GM10266 (cell line): Measurements from ENCODE around the gene NPR1.

Experiments
- DNase-seq: peaks from one replicate; pipeline ENCODE4 v3.0.0; 2012; ENCODE audit errors: extremely low spot score
- CTCF ChIP-seq: IDR thresholded peaks from 2 replicates; pipeline ENCODE4 v1.5.1; 2012; ENCODE audit warnings: mild to moderate bottlenecking, low read depth; ENCODE audit not compliant: control insufficient read depth, insufficient read depth; ENCODE audit errors: missing control alignments

The NPR1 gene

DNA sequence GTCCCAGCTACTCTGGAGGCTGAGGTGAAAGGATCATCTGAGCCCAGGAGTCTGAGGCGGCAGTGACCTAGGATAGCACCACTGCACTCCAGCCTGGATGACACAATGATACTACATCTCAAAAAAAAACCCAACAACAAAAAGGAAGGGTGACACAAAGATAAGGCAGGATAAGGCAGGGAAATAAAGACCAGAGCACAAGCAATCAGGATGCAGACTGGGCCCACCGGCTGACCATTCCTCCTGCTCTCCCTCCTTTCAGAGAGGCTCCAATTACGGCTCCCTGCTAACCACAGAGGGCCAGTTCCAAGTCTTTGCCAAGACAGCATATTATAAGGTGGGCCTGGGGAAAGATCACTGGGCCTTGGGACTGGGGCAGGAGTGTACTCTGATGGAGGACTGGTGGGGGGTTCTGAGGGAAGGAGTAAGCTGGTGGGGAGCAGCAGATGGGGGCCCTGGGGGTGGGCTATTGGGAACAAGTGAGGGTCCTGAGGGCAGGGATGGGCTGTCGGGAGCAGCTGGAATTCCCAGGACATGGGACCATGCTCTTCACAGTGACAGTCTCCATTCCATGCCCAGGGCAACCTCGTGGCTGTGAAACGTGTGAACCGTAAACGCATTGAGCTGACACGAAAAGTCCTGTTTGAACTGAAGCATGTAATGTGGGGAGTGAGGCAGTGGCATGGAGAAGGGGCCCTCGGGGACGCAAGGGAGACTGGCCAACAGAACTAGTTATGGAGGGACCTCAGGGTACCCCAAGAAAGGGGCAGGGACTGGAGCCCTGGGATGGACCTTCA, 7.3 kb downstream of the NPR1 start:
- DNase-seq: no peak
- TF ChIP-seq CTCF: no peak

GRCh38 chr1:153687346-153688125, 9.0 kb downstream of the NPR1 start:
- DNase-seq: no peak
- no peak for TF ChIP-seq CTCF

DNA sequence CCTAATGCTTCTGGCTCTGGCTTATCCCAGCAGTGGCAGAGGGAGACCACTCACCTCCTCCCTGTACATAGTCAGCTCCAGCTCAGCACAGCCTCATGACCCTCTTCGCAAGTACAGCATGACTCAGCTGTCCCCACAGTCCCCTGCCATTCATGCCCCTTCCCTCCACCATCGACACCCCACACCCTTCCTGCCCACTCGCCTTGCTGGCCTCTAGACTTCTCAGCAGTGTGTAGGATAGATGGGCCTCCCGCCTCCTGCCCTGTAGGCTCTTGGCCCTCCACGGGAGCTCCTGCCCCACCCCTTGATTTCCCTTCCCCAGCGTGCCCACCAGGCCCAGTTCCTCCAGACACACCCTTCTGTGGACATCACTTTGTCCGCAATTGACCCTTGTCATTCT, 9.8 kb downstream of the NPR1 start:
- DNase-seq: no peak
- TF ChIP-seq CTCF: no peak

DNA sequence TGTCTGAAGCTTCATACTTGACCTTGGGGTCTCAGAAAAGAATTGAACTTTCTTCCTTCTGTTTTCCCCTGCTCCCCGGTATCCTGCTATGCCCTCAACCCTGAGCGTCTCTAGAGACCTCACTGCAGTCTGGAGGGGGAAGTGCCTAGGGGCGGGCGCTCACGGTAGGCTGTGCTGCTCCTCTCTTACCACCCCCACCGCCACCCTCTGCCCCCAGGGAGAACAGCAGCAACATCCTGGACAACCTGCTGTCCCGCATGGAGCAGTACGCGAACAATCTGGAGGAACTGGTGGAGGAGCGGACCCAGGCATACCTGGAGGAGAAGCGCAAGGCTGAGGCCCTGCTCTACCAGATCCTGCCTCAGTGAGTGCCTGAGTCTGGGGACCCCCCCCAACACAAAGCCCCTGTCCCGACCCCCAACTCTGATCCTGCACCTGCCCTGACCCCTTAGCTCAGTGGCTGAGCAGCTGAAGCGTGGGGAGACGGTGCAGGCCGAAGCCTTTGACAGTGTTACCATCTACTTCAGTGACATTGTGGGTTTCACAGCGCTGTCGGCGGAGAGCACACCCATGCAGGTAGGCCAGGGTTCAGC, 10.3 kb downstream of the NPR1 start:
- TF ChIP-seq CTCF: no peak
- DNase-seq: no peak

- no peak for DNase-seq
- no peak for TF ChIP-seq CTCF
Observed at GRCh38 chr1:153693466-153693865, 15.0 kb downstream of the NPR1 start.

GRCh38 chr1:153696741-153697140, 18.3 kb downstream of the NPR1 start:
- TF ChIP-seq CTCF: no peak
- no peak for DNase-seq
